Naive B cell (primary cell): ENCODE data around the gene YTHDF1. TPM values are rescaled to one million over a fixed set of nuclear protein-coding genes. Genes with fewer than 3 reads are reported as not detected.
"Not testable (repeated sequence)": the region's sequence is repeated elsewhere in the genome, so short reads cannot be mapped to it uniquely, and the experiment has no call there.

ENCODE experiments used
- ATAC-seq, 2 donors: fragments of 150-1000 bp; cut with Tn5 transposase; 2 replicates each; pipeline ENCODE4 v1.10.0; 2021; ENCODE audit warnings: low read depth in 2 of 2, mild to moderate bottlenecking in 2 of 2, moderate library complexity in 2 of 2
- DNase-seq: peaks from one replicate; pipeline ENCODE4 v3.0.0; 2022
- H3K27ac Mint-ChIP-seq, 6 donors: one replicate each; pipeline ENCODE4 v1.8.0; 2020 to 2022; ENCODE audit warnings: mild to moderate bottlenecking in 6 of 6, mixed read lengths in 6 of 6, moderate library complexity in 5 of 6, inconsistent platforms in 2 of 6
- H3K27me3 Mint-ChIP-seq, 3 donors: one replicate each; pipeline ENCODE4 v1.8.0; 2021 to 2022; ENCODE audit warnings: mixed read lengths in 3 of 3, mild to moderate bottlenecking in 1 of 3
- H3K36me3 Mint-ChIP-seq, 2 donors: one replicate each; pipeline ENCODE4 v1.8.0; 2020 to 2022; ENCODE audit warnings: mixed read lengths in 2 of 2, inconsistent platforms in 1 of 2, mild to moderate bottlenecking in 1 of 2
- H3K4me1 Mint-ChIP-seq, 3 donors: one replicate each; pipeline ENCODE4 v1.8.0; 2020 to 2022; ENCODE audit warnings: mixed read lengths in 3 of 3, inconsistent platforms in 1 of 3, mild to moderate bottlenecking in 1 of 3, moderate library complexity in 1 of 3
- H3K4me3 Mint-ChIP-seq, 8 donors: one replicate each; pipeline ENCODE4 v1.8.0; 2020 to 2022; ENCODE audit warnings: mild to moderate bottlenecking in 8 of 8, mixed read lengths in 8 of 8, moderate library complexity in 8 of 8, inconsistent platforms in 2 of 8
- H3K9me3 Mint-ChIP-seq, 7 donors: one replicate each; pipeline ENCODE4 v1.8.0; 2020 to 2022; ENCODE audit warnings: mixed read lengths in 7 of 7, mild to moderate bottlenecking in 5 of 7, inconsistent platforms in 2 of 7, moderate library complexity in 1 of 7
- polyA plus RNA-seq, 6 donors: library from polyadenylated mRNA; unstranded; fragments of 300-500 nt; fragmentation: Illumina TruSeq; gene quantifications; one replicate each; pipeline ENCODE4 v1.2.3, GENCODE V29; 2021; ENCODE audit warnings: low read depth in 6 of 6

YTHDF1 gene
- polyA plus RNA-seq, 6 donors from 2014 or later: 27.4 to 41.9 (median 34.6) TPM

DNA sequence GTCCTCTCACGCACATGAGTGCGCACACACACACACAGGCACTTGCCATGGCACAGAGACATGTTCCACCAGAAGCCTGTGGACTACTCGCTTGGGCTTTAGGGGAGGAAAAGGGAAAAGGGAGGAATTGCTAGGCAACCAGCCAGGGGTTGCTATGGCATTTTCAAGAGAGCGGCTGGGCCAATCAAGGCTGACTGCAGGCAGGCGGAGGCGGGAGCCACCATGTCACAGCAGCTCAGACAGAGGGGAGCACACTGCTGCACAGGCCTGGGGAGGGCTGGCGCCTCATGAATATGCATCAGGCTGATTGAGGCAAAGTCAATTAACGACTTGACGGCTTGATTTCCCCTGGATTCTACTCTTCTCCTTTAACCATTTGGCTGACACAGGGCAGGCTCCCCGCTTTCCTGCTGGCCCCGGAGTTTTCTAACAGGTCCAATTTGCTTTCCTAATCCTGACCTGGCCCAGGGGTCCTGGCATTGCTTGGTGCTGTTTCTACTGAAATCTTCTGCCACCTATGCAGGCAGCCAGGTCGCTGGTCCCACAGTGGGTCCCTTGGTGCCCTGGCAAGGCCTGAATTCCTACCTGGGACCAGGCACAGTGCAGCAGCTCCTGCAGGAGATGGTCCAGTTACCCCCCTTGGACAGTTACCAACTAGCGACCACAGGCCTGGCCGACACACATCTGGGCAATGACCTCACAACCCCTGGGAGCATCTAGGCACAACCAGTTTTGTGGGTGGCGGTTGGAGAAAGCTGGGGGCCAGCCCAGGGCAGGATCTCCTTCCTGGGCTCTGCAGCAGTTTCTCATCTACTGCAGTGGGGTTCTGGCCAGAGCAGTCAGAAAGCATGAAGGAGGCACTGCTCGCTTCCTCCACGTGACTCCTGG is 52.1 kb downstream of the YTHDF1 start:
- Mint-ChIP-seq H3K27ac (no peak overlapping the region), H3K4me1 (no peaks in the 10 kb centered on the region), H3K36me3 (no peaks in the 10 kb centered on the region), H3K4me3 (no peak overlapping the region), H3K27me3 (peaks cover 0 to 28% (median 16%) of the 10 kb centered on the region in 3 donors), H3K9me3 (peaks cover 0 to 2% (median 0%) of the 10 kb centered on the region in 7 donors)
- no peak for ATAC-seq
- DNase-seq: no peak

DNA sequence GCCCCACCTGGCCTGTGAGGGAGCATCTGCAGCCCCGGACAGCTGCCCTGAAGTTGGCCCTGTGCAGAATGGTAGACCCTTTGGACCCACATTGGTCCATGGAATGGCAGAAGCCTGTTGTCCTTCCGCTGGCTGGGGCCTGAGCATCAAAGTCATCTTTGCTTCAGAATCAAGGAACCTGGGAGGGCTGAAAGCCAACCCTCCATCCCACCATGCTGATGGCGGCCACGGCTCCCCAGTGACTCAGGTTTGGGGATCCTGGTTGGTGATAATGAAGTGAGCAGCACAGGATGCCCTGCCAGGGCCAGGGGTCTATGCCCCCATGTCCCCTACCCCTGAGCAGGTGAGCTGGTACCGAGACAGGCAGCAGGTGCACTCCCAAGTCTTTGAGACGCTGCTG is 52.8 kb downstream of the YTHDF1 start:
- Mint-ChIP-seq H3K27me3 (peaks cover 0 to 34% (median 22%) of the 10 kb centered on the region in 3 donors), H3K4me1 (no peaks in the 10 kb centered on the region), H3K36me3 (no peaks in the 10 kb centered on the region), H3K9me3 (peaks cover 0 to 2% (median 0%) of the 10 kb centered on the region in 7 donors), H3K4me3 (no peak overlapping the region), H3K27ac (no peak overlapping the region)
- DNase-seq (no peak), ATAC-seq (no peak)

DNA sequence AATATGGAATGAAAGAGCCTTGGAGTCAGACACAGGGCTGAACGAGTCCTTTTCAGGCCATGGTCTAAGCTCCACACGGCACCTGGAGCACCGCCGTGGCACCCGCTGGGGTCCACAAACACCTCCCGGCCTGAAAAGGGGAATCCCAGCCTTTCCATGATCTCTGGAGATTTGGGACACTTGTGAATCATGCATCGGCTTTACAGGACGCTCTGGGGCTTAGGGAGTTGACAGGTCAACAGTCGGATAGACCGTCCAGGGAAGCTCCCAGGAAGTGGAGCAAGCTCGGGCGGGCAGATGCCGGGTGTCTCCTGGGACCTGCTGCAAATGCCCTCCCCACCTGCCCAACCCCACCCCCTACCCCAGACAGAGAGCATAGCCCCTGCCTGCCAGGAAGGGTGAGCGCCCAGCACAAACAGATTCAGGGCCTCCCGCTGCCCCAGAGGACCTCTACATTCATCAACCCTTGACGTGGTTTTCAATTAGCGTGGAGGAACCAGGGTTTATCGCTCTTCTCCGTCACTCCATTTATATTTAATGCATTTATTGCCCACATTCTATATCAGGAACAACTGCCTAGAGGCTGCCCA is 53.6 kb downstream of the YTHDF1 start:
- Mint-ChIP-seq H3K4me1 (no peaks in the 10 kb centered on the region), H3K27ac (no peak overlapping the region), H3K36me3 (no peaks in the 10 kb centered on the region), H3K4me3 (no peak overlapping the region), H3K9me3 (peaks cover 0 to 2% (median 0%) of the 10 kb centered on the region in 7 donors), H3K27me3 (peaks cover 0 to 34% (median 25%) of the 10 kb centered on the region in 3 donors)
- DNase-seq (no peak), ATAC-seq (no peak)

- no peak overlapping the region for H3K27ac Mint-ChIP-seq
- peaks cover 0 to 35% (median 29%) of the 10 kb centered on the region in 3 donors for H3K27me3 Mint-ChIP-seq
- H3K9me3 Mint-ChIP-seq: peaks cover 0 to 2% (median 0%) of the 10 kb centered on the region in 7 donors
- no peak for DNase-seq
- ATAC-seq: no peak
- peak overlapping the region in 1 of 8 donors; percentile 41 for H3K4me3 Mint-ChIP-seq
- H3K4me1 Mint-ChIP-seq: no peaks in the 10 kb centered on the region
- H3K36me3 Mint-ChIP-seq: no peaks in the 10 kb centered on the region
Observed at GRCh38 chr20:63161176-63161651, 54.7 kb downstream of the YTHDF1 start.

DNA sequence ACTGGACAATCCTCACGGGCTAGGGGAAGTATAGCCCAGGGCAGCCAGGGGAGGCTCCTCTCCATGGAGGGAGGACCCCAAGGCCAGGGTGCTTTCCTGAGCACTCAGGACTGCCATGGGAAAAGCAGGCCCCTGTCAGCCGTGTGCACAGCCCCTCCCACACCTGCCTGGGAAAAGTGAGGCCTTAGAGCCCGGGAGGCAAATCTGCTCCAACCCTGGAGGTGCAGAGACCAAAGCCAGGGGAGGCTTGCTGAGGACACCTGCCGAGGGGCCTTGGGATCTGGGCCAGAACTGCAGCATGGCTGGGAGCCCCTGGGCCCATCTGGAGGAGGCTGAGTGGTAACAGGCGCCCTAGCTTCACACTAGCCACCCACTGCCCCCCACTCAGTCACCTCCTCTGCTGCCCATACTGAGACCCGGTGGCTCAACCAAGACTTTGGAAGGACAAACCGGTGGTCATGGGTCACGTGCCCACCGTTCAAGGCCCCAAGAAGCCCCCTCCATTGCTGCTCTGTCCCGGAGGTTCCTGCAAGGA is 55.2 kb downstream of the YTHDF1 start:
- Mint-ChIP-seq H3K9me3 (peaks cover 0 to 2% (median 0%) of the 10 kb centered on the region in 7 donors), H3K36me3 (no peaks in the 10 kb centered on the region), H3K4me1 (no peaks in the 10 kb centered on the region), H3K27me3 (peaks cover 0 to 40% (median 34%) of the 10 kb centered on the region in 3 donors), H3K27ac (no peak overlapping the region), H3K4me3 (peak overlapping the region in 1 of 8 donors; percentile 41)
- ATAC-seq (no peak), DNase-seq (no peak)

DNA sequence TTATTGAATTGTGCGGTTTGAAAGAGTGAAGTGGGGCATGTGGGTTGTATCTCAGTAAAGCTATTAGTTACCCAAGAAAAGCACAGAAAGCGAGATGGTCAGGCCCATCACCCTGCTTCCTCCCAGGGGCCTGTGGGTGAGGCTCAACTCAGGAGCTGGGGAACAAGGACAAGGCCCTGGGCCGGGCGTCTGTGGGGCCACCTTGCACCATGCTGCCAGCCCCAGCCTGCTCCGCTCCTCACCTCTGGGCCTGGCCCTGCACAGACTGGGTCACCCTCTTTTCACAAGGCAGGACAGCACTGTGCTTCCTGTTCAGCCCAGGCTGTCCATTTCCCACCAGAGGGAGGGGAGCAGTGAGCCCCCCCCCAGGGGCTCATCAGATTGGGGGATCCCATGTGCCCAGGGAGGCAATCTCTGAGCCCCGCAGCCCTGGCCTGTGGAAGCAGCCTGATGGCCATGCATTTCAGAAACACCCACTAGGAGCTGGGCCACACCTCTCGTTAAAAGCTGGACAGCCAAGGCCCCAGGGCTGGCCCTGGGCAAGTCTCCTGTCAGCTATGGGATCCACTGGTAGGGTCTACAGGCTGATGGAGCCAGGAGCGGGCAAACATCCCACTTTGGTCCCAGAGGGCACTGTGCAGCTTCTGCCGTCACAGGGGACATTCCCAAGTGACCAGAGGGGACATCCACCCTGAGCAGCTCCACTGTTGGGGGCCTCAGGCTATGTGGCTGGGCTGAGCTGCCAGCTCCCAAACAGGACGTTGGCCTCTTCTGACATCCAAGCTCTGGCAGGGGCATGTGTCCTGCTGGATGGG is 55.9 kb downstream of the YTHDF1 start:
- Mint-ChIP-seq H3K36me3 (no peaks in the 10 kb centered on the region), H3K9me3 (peaks cover 0 to 2% (median 0%) of the 10 kb centered on the region in 7 donors), H3K27ac (no peak overlapping the region), H3K4me1 (no peaks in the 10 kb centered on the region), H3K27me3 (peaks cover under 1 to 46% (median 41%) of the 10 kb centered on the region in 3 donors), H3K4me3 (peak overlapping the region in 1 of 8 donors; percentile 4)
- ATAC-seq (no peak), DNase-seq (no peak)

GRCh38 chr20:63159251-63159650 is 56.7 kb downstream of the YTHDF1 start:
- H3K27ac Mint-ChIP-seq, H3K4me1 Mint-ChIP-seq, H3K36me3 Mint-ChIP-seq, H3K4me3 Mint-ChIP-seq, DNase-seq, H3K9me3 Mint-ChIP-seq, ATAC-seq: not testable (repeated sequence)
- H3K27me3 Mint-ChIP-seq: peaks cover 3 to 48% (median 44%) of the 10 kb centered on the region in 3 donors

- DNase-seq: no peak
- no peak overlapping the region for H3K27ac Mint-ChIP-seq
- no peaks in the 10 kb centered on the region for H3K4me1 Mint-ChIP-seq
- H3K4me3 Mint-ChIP-seq: no peak overlapping the region
- H3K27me3 Mint-ChIP-seq: peaks cover 6 to 47% (median 44%) of the 10 kb centered on the region in 3 donors
- peaks cover 0 to 2% (median 0%) of the 10 kb centered on the region in 7 donors for H3K9me3 Mint-ChIP-seq
- ATAC-seq: no peak
- H3K36me3 Mint-ChIP-seq: no peaks in the 10 kb centered on the region
Observed at GRCh38 chr20:63158845-63159244, 57.1 kb downstream of the YTHDF1 start.

DNA sequence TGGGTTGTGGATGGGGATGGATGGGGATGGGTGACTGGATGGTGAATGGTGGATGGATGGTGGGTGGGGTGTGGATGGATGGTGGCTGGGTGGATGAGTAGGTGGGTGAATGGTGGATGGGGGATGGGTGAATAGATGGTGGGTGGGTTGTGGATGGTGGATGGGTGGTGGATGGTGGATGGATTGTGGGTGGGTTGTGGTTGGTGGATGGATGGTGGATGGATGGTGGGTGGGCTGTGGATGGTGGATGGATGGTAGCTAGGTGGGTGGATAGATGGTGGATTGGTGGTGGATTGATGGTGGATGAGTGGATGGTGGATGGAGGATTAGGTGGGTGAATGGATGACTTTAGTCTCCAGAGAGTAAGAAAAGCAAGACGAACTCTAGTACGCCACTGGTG is 57.6 kb downstream of the YTHDF1 start:
- Mint-ChIP-seq H3K36me3 (no peaks in the 10 kb centered on the region), H3K4me3 (no peak overlapping the region), H3K27ac (peak overlapping the region in 1 of 6 donors; percentile 77), H3K9me3 (peaks cover 0 to 2% (median 0%) of the 10 kb centered on the region in 7 donors), H3K4me1 (no peaks in the 10 kb centered on the region), H3K27me3 (peaks cover 7 to 44% (median 42%) of the 10 kb centered on the region in 3 donors)
- ATAC-seq: no peak
- DNase-seq: no peak

- DNase-seq, ATAC-seq, H3K9me3 Mint-ChIP-seq, H3K27ac Mint-ChIP-seq, H3K36me3 Mint-ChIP-seq, H3K4me1 Mint-ChIP-seq: not testable (repeated sequence)
- Mint-ChIP-seq H3K27me3 (peaks cover 7 to 44% (median 42%) of the 10 kb centered on the region in 3 donors), H3K4me3 (peak overlapping the region in 2 of 8 donors; percentile 16 to 35)
Observed at GRCh38 chr20:63157431-63157830, 58.5 kb downstream of the YTHDF1 start.

DNA sequence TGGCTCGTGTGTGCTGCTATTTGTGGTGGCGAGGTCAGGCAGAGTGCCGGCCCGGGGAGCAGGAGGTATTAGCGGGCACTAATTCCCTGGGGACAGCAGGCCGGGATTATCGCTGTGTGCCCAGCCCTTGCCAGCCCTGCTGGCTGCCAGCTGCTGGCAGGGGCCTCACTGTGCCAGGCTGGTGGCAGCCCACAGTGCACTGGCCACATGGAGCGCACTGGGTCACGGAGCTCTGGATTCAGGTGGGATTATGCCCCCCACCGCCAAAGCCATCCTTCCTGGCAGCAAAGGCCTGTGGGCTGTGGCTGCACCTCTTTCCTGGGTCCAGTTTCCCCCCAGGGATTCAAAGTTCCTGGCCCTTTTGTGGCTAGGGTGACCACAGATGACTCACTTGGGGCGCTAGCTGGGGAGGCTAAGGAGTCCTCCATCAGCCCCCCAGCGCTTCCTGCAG is 59.7 kb downstream of the YTHDF1 start:
- Mint-ChIP-seq H3K9me3 (peaks cover 0 to 2% (median 0%) of the 10 kb centered on the region in 7 donors), H3K27me3 (peaks cover 7 to 42% (median 37%) of the 10 kb centered on the region in 3 donors), H3K36me3 (no peaks in the 10 kb centered on the region), H3K4me3 (no peak overlapping the region), H3K27ac (no peak overlapping the region), H3K4me1 (no peaks in the 10 kb centered on the region)
- DNase-seq (no peak), ATAC-seq (no peak)

DNA sequence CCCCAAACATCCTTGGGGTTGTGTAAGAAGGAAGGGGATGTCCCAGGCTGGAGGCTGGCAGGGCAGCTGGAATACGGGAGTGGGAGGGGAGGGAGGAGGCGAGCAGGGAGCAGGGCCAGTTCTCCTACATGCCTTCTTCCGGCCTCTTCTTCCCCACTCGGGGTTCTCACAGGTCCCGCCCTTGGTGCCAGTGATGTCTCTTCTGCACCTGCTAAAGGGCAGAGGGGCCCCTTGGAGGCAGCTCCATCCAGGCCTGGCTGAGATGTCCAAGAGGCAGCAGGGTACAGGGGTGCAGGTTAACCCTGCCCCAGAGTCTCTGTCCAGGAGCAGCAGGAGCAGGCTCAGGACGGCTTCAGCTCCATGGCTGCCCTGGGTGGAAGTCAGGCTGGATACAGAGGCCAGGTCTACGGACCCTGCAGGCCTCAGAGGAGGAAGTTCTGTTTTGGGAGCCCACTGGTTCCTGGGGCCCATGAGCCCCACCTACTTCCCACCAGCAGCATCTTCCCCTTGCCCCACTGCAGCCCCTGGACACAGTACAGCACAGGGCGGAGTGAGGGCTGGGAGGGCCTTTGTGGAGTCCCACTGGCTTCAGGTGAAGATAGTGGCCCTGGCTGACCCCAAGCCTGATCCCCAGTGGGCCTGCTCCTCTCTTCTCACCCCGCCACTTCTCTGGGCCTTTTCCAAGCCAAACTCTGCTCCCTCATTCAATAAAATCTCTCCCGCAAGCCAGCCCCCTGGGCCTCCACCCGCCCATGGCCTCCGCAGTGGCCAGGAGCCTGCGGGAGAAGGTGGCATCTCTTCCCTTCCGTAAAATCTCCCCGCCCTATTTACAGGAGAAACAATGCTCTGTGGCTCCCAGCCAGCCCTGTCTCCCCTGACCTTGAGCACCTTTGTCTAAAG is 60.4 kb downstream of the YTHDF1 start:
- Mint-ChIP-seq H3K9me3 (peaks cover 0 to 2% (median 0%) of the 10 kb centered on the region in 7 donors), H3K36me3 (no peaks in the 10 kb centered on the region), H3K27me3 (peaks cover 7 to 44% (median 34%) of the 10 kb centered on the region in 3 donors), H3K4me1 (no peaks in the 10 kb centered on the region), H3K4me3 (no peak overlapping the region), H3K27ac (peak overlapping the region in 1 of 6 donors; percentile 59)
- DNase-seq (no peak), ATAC-seq (no peak)
